C4-2B (cell line): ENCODE results near the gene SPC24.
"Not testable (repeated sequence)": the region's sequence is repeated elsewhere in the genome, so short reads cannot be mapped to it uniquely, and the experiment has no call there.

ENCODE experiments used
- H3K27ac ChIP-seq: fragments of 450-650 bp; 2 replicates; pipeline ENCODE4 v1.5.1; 2017
- CTCF ChIP-seq: fragments of 450-650 bp; conservative IDR thresholded peaks from 2 replicates; pipeline ENCODE4 v1.5.1; 2017; ENCODE audit warnings: mild to moderate bottlenecking
- ZFX ChIP-seq: fragments of 450-650 bp; IDR thresholded peaks from 2 replicates; pipeline ENCODE4 v1.6.1; 2017

Gene SPC24

GRCh38 chr19:11190501-11190900, 34.9 kb upstream of the SPC24 start:
- no peak overlapping the region for H3K27ac ChIP-seq
- no peak for TF ChIP-seq ZFX
- TF ChIP-seq CTCF: no peak

GRCh38 chr19:11187441-11187840, 31.9 kb upstream of the SPC24 start:
- no peak overlapping the region for H3K27ac ChIP-seq
- TF ChIP-seq CTCF (no peak), ZFX (no peak)

- no peak overlapping the region for H3K27ac ChIP-seq
- TF ChIP-seq ZFX (no peak), CTCF (no peak)
These were observed 27.4 kb upstream of the SPC24 start for GRCh38 chr19:11182994-11183393.

- H3K27ac ChIP-seq: no peak overlapping the region
- no peak for TF ChIP-seq CTCF
- TF ChIP-seq ZFX: no peak
These were observed 25.9 kb upstream of the SPC24 start for GRCh38 chr19:11181488-11181887.

- not testable (repeated sequence) for H3K27ac ChIP-seq
These were observed 25.4 kb upstream of the SPC24 start for GRCh38 chr19:11180975-11181374.

- no peak overlapping the region for H3K27ac ChIP-seq
- TF ChIP-seq CTCF: no peak
These were observed 24.8 kb upstream of the SPC24 start for GRCh38 chr19:11180346-11180745.

GRCh38 chr19:11179716-11180297, 24.2 kb upstream of the SPC24 start:
- no peak for TF ChIP-seq CTCF
- no peak for TF ChIP-seq ZFX
- H3K27ac ChIP-seq: no peak overlapping the region

- not testable (repeated sequence) for H3K27ac ChIP-seq
These were observed 23.5 kb upstream of the SPC24 start for GRCh38 chr19:11179145-11179465.

- TF ChIP-seq CTCF (no peak), ZFX (no peak)
- no peak overlapping the region for H3K27ac ChIP-seq
These were observed 22.0 kb upstream of the SPC24 start for GRCh38 chr19:11177592-11177991.
